CD4-positive, alpha-beta T cell (primary cell): Measurements from ENCODE around the gene CNTF. TPM values are rescaled to one million over a fixed set of nuclear protein-coding genes. Genes with fewer than 3 reads are reported as not detected.

Experiments used
- ATAC-seq: fragments of 200-7000 bp; cut with Tn5 transposase; one replicate; pipeline ENCODE4 v1.10.0; 2022; ENCODE audit warnings: mild to moderate bottlenecking; ENCODE audit not compliant: poor library complexity
- CTCF ChIA-PET: fragments of 350-600 bp; sonication (Branson Sonifier 250); formaldehyde crosslinking; loops from one replicate; lab custom pipeline; 2021; ENCODE audit warnings: antibody characterized with exemption, inconsistent platforms; lab: Charles Lee
- POLR2A ChIA-PET: fragments of 350-600 bp; sonication (Branson Sonifier 250); formaldehyde crosslinking; loops from one replicate; lab custom pipeline; 2021; ENCODE audit warnings: antibody characterized with exemption, inconsistent platforms; lab: Charles Lee
- DNase-seq, 14 experiments: peaks; one replicate each; pipeline ENCODE4 v3.0.0-alpha.2; 2013 to 2020; ENCODE audit warnings: mixed read lengths in 2 of 14
- H3K27ac ChIP-seq, 2 donors: one replicate each; pipeline versions ENCODE4 v1.5.1 to v1.7.0; 2013; ENCODE audit warnings: low read length in 2 of 2, low read depth in 1 of 2, mild to moderate bottlenecking in 1 of 2
- H3K27me3 ChIP-seq, 2 experiments: 1 replicate in 1 of 2; 2 replicates in 1 of 2; pipeline versions ENCODE4 v1.6.1 to v1.7.0; 2013; ENCODE audit warnings: low read length in 2 of 2, control low read depth in 1 of 2, mild to moderate bottlenecking in 1 of 2, moderate library complexity in 1 of 2; ENCODE audit not compliant: insufficient read depth in 2 of 2, control insufficient read depth in 1 of 2
- H3K36me3 ChIP-seq: one replicate; pipeline ENCODE4 v1.6.1; 2013; ENCODE audit warnings: low read length, control low read depth; ENCODE audit not compliant: insufficient read depth
- H3K4me1 ChIP-seq: one replicate; pipeline ENCODE4 v1.6.1; 2013; ENCODE audit warnings: low read length, control low read depth; ENCODE audit not compliant: insufficient read depth
- H3K4me3 ChIP-seq: one replicate; pipeline ENCODE4 v1.5.1; 2013; ENCODE audit warnings: mild to moderate bottlenecking, low read length, moderate library complexity
- H3K9me3 ChIP-seq, 2 experiments: 1 replicate in 1 of 2; 2 replicates in 1 of 2; pipeline versions ENCODE4 v1.6.1 to v1.7.0; 2013; ENCODE audit warnings: low read length in 2 of 2, mild to moderate bottlenecking in 2 of 2, control low read depth in 1 of 2, moderate library complexity in 1 of 2; ENCODE audit not compliant: control insufficient read depth in 1 of 2, insufficient read depth in 1 of 2
- H3K27ac Mint-ChIP-seq: one replicate; pipeline ENCODE4 v1.8.0; 2020; ENCODE audit warnings: mixed read lengths
- H3K27me3 Mint-ChIP-seq: one replicate; pipeline ENCODE4 v1.8.0; 2021; ENCODE audit warnings: mixed read lengths
- H3K36me3 Mint-ChIP-seq: one replicate; pipeline ENCODE4 v1.8.0; 2021; ENCODE audit warnings: low read depth, mixed read lengths
- H3K4me1 Mint-ChIP-seq: one replicate; pipeline ENCODE4 v1.8.0; 2021; ENCODE audit warnings: low read depth, mixed read lengths
- H3K4me3 Mint-ChIP-seq: one replicate; pipeline ENCODE4 v1.8.0; 2020; ENCODE audit warnings: mild to moderate bottlenecking, mixed read lengths
- H3K9me3 Mint-ChIP-seq: one replicate; pipeline ENCODE4 v1.8.0; 2020; ENCODE audit warnings: mixed read lengths
- CTCF ChIP-seq: fragments of 200-600 bp; IDR thresholded peaks from one replicate; pipeline ENCODE4 v1.8.0; 2022; ENCODE audit warnings: antibody characterized with exemption, mild to moderate bottlenecking
- intact Hi-C, 2 experiments: fragments of 100-400 bp; cut with DNase I in 1 of 2; cut with micrococcal nuclease in 1 of 2; formaldehyde crosslinking; loops; one replicate each; pipeline versions ENCODE4 v1.15.1 to v1.9.0; 2023 to 2025; cut with DNase I, micrococcal nuclease
- total RNA-seq, 174 experiments: library from RNA in 2 of 174; stranded (reverse) in 2 of 174; gene quantifications; one replicate each; pipeline ENCODE4 v1.2.3 and lab custom pipeline; 2021 to 2026

CNTF gene
- total RNA-seq, 2 experiments from 2014 or later, result 3.1 to 3.9 TPM

- Histone ChIP-seq H3K27me3 (no peaks in the 10 kb centered on the region), H3K4me3 (no peak overlapping the region), H3K9me3 (no peaks in the 10 kb centered on the region), H3K27ac (no peak overlapping the region), H3K4me1 (peaks cover 7% of the 10 kb centered on the region), H3K36me3 (peaks cover 38% of the 10 kb centered on the region)
- no peaks in the 10 kb centered on the region for H3K9me3 Mint-ChIP-seq
- no peaks in the 10 kb centered on the region for H3K27me3 Mint-ChIP-seq
- intact Hi-C loops, result loop anchor here in 1 of 2 experiments (5.0 kb wide), 1 partner anchor 36 kb away; no protein-coding TSS in a partner anchor
- H3K27ac Mint-ChIP-seq, result peak overlapping the region; percentile 42
- H3K4me1 Mint-ChIP-seq, result peaks cover 58% of the 10 kb centered on the region
- no peak for DNase-seq
- no peak for TF ChIP-seq CTCF
- ChIA-PET CTCF (interaction anchor here (4.0 kb wide), 1 partner anchor 41 kb away, joined by 17 read pairs; no protein-coding TSS in a partner anchor), POLR2A (no interaction called here)
- H3K36me3 Mint-ChIP-seq, result peaks cover 65% of the 10 kb centered on the region
- ATAC-seq, result no peak
- no peak overlapping the region for H3K4me3 Mint-ChIP-seq
Measured at GRCh38 chr11:58608331-58608730, 14.1 kb upstream of the CNTF start.

DNA sequence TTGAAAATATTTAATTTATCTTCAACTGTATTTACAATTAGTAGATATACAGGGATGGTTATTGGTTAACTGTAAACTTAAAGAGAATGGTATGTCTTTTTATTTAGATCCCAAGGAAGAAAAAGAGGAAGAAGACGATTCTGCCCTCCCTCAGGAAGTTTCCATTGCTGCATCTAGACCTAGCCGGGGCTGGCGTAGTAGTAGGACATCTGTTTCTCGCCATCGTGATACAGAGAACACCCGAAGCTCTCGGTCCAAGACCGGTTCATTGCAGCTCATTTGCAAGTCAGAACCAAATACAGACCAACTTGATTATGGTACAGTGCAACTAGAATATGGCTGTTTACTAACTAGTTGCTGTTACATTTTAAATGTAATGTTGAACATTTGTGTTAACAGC lies 12.7 kb upstream of the CNTF start:
- no peak for ATAC-seq
- Histone ChIP-seq H3K4me3 (no peak overlapping the region), H3K27me3 (no peaks in the 10 kb centered on the region), H3K36me3 (peaks cover 52% of the 10 kb centered on the region), H3K4me1 (peaks cover 4% of the 10 kb centered on the region), H3K9me3 (no peaks in the 10 kb centered on the region), H3K27ac (no peak overlapping the region)
- H3K4me3 Mint-ChIP-seq, result no peak overlapping the region
- no peak for TF ChIP-seq CTCF
- CTCF ChIA-PET, result interaction anchor here (1.0 to 4.6 kb wide), 4 partner anchors 9 to 42 kb away, joined by 3 to 17 read pairs (median 4); no protein-coding TSS in a partner anchor
- no peaks in the 10 kb centered on the region for H3K9me3 Mint-ChIP-seq
- no peak for DNase-seq
- peaks cover 44% of the 10 kb centered on the region for H3K4me1 Mint-ChIP-seq
- intact Hi-C loops, result loop anchor here in 1 of 2 experiments (5.0 kb wide), 1 partner anchor 37 kb away; no protein-coding TSS in a partner anchor
- no peaks in the 10 kb centered on the region for H3K27me3 Mint-ChIP-seq
- POLR2A ChIA-PET, result no interaction called here
- H3K36me3 Mint-ChIP-seq, result peaks cover 79% of the 10 kb centered on the region
- no peak overlapping the region for H3K27ac Mint-ChIP-seq

- ChIA-PET POLR2A (no interaction called here), CTCF (interaction anchor here (4.6 kb wide), 1 partner anchor 45 kb away, joined by 17 read pairs; no protein-coding TSS in a partner anchor)
- Mint-ChIP-seq H3K27me3 (no peaks in the 10 kb centered on the region), H3K4me3 (no peak overlapping the region), H3K9me3 (no peaks in the 10 kb centered on the region), H3K36me3 (peaks cover 97% of the 10 kb centered on the region), H3K27ac (no peak overlapping the region), H3K4me1 (peaks cover 20% of the 10 kb centered on the region)
- Histone ChIP-seq H3K36me3 (peaks cover 85% of the 10 kb centered on the region), H3K4me3 (no peak overlapping the region), H3K4me1 (no peaks in the 10 kb centered on the region), H3K27me3 (no peaks in the 10 kb centered on the region), H3K27ac (no peak overlapping the region), H3K9me3 (no peaks in the 10 kb centered on the region)
- no peak for TF ChIP-seq CTCF
- intact Hi-C loops, result no loop called here
- no peak for DNase-seq
- no peak for ATAC-seq
Measured at GRCh38 chr11:58613228-58613627, 9.2 kb upstream of the CNTF start.
